HG03039 (cell line): ENCODE data around the gene STXBP1.
A peak's percentile ranks its signal among the peaks of the same experiment; 100 is the strongest.

Experiments
- ATAC-seq: cut with Tn5 transposase; IDR thresholded peaks from one replicate; pipeline ENCODE4 v1.9.1; 2021; ENCODE audit warnings: mild to moderate bottlenecking, moderate library complexity; ENCODE audit not compliant: unreplicated experiment

The STXBP1 gene

GRCh38 chr9:127731938-127732337, 119.9 kb downstream of the STXBP1 start:
- ATAC-seq, result no peak

GRCh38 chr9:127732444-127732843, 120.4 kb downstream of the STXBP1 start:
- ATAC-seq, result no peak

GRCh38 chr9:127733614-127734013, 121.5 kb downstream of the STXBP1 start:
- no peak for ATAC-seq

- ATAC-seq, result no peak
These were observed 122.2 kb downstream of the STXBP1 start for GRCh38 chr9:127734247-127734746.

GRCh38 chr9:127734747-127735529, 122.9 kb downstream of the STXBP1 start, which contains the start of gene TOR2A:
Gene TOR2A, minus strand, starts transcription at chr9:127735294. Its CDS starts 24 bp downstream, at chr9:127735270.
- peak; percentile 86 for ATAC-seq

GRCh38 chr9:127735530-127736185, 123.6 kb downstream of the STXBP1 start:
- ATAC-seq, result no peak

- no peak for ATAC-seq
These were observed 126.6 kb downstream of the STXBP1 start for GRCh38 chr9:127738666-127739065.

GRCh38 chr9:127739614-127740330, 127.7 kb downstream of the STXBP1 start:
- ATAC-seq, result no peak

GRCh38 chr9:127741831-127742434, 129.9 kb downstream of the STXBP1 start:
- no peak for ATAC-seq
